22Rv1 (cell line): ENCODE data around the gene C2CD4D.

Source experiments
- H3K27ac ChIP-seq: fragments of 450-650 bp; 2 replicates; pipeline ENCODE4 v1.5.1; 2017
- ZFX ChIP-seq: fragments of 450-650 bp; IDR thresholded peaks from 2 replicates; pipeline ENCODE4 v1.6.1; 2017; ENCODE audit warnings: antibody characterized with exemption, borderline replicate concordance
- TF ChIP-seq, protein P1 (sequence below): fragments of 450-650 bp; IDR thresholded peaks from 2 replicates; pipeline ENCODE4 v1.5.1; 2017; ENCODE audit warnings: mild to moderate bottlenecking

C2CD4D gene

DNA sequence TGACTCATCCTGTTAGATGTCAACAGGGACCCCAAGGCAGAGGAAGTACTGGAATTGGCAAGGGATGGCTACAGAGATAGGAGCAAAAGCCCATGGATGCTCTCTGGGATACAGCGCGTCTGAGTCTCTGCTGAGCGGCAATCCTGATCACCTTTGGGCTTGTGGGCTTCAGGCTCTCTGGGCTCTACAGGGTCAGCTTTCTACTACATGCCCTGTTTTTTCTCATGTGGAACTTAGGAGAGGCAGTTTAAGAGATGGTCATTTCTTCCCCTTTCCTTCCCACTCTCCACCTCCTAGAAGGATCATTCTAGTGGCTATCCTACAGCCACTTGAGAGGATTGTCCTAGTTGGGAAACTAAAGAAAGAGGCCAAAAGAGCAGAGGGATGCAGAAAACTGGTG is 35.7 kb downstream of the C2CD4D start:
- TF ChIP-seq, protein P1, sequence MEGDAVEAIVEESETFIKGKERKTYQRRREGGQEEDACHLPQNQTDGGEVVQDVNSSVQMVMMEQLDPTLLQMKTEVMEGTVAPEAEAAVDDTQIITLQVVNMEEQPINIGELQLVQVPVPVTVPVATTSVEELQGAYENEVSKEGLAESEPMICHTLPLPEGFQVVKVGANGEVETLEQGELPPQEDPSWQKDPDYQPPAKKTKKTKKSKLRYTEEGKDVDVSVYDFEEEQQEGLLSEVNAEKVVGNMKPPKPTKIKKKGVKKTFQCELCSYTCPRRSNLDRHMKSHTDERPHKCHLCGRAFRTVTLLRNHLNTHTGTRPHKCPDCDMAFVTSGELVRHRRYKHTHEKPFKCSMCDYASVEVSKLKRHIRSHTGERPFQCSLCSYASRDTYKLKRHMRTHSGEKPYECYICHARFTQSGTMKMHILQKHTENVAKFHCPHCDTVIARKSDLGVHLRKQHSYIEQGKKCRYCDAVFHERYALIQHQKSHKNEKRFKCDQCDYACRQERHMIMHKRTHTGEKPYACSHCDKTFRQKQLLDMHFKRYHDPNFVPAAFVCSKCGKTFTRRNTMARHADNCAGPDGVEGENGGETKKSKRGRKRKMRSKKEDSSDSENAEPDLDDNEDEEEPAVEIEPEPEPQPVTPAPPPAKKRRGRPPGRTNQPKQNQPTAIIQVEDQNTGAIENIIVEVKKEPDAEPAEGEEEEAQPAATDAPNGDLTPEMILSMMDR: no peak
- TF ChIP-seq ZFX: no peak
- no peak overlapping the region for H3K27ac ChIP-seq

DNA sequence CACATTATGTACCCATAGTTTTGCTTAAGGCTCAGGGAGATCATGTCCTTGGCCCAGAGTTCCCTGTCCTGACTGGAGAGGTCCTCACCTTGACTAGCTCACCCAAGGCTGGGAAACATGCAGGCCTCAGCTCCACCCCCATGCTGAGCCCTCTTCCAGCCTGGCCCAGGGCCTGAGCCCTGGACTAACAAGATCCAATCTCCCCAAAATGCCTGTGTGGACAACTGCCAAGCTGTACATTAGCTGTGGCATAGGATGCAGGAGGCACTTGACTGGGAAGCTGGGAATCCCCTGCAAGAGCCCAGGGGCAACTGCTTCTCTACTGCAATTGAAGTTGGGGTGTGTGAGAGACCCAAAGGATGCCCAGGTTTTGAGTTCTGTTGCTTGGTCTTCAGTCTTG is 36.5 kb downstream of the C2CD4D start:
- H3K27ac ChIP-seq: no peak overlapping the region

DNA sequence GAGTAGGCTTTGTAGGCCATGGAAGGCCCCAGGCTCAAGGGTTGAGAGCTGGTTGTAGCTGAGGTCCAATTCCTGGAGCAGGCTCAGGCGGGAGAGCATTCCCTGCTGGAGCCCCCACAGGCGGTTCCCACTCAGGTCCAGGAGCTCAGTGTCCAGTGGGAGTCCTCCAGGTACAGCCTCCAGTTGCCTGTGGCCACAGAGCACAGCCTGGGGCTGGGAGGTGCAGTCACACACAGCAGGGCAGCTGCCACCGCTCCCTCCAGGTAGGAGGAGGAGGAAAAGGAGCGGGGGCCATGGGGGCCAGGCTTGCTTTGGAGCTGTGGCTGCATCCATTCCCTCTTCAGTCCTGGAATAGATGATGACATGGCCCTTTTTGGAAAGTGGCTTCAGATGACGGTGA is 37.2 kb downstream of the C2CD4D start:
- TF ChIP-seq ZFX: no peak
- no peak overlapping the region for H3K27ac ChIP-seq

More for the DNA sequence above, 36.5 kb downstream of the C2CD4D start:
- TF ChIP-seq, protein P1: no peak
- no peak for TF ChIP-seq ZFX

DNA sequence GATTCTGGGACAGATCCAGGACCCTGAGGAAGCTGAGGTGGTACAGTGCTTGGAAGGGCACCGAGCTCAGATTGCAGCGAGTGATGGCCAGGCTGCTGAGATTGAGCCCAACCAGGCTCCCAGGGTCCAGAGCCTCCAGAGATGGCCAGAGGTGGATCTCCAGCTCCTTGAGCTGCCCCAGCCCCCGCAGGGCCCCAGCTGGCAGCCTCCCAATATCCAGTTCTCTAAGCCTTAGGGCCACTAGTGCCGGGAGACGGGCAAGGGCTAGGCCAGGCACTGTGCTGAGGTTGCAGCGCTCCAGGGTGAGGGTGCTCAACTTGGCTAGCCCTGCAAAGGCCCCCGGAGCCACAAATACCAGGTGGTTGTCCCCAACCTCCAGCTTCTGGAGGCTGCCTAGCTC is 37.8 kb downstream of the C2CD4D start:
- TF ChIP-seq, protein P1: no peak
- TF ChIP-seq ZFX: no peak
- no peak overlapping the region for H3K27ac ChIP-seq

DNA sequence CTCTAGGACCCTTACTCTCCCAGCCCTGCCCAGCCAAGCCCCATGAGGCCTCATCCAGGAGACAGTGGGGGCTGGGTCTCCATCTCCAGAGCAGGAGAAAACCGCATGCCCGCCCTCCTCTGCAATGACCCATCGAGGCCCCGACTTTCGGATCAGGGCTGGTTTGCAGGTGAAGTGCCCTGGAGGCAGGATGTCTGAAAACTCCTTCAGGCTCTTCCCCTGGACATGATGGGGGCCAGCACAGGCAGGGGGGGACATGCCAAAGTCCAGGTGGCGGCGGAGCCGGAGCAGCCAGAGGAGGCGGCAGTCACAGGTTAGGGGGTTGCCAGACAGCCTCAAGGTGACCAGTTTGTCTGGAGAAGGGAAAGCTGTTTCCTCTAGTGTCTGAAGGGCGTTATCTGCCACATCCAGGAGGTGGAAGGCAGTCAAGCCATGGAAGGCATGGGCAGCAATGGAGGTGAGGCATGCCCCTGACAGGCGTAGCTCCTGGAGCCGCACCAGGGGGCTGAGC is 38.3 kb downstream of the C2CD4D start:
- TF ChIP-seq, protein P1: no peak
- no peak for TF ChIP-seq ZFX
- no peak overlapping the region for H3K27ac ChIP-seq

DNA sequence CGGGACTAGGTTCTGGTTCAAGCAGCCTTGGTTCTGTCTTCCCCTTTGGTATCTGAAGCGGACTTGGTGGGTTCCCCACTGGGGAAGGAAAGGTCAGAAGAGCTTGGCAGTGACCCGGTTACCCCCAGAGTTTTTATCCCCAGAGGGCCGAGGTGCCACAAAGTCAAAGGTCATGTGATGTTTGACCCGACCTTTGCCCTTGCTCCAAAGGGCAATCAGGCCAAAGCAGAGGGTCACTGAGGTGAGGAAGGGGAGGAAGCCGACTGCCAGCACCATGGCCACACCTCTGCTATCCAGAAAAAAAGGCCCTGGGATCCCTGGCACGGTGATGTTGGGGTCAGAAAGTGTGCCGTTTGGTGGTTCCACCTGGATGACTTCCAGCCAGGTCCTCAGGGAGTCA is 38.8 kb downstream of the C2CD4D start:
- no peak overlapping the region for H3K27ac ChIP-seq
- TF ChIP-seq, protein P1: no peak
- TF ChIP-seq ZFX: no peak

DNA sequence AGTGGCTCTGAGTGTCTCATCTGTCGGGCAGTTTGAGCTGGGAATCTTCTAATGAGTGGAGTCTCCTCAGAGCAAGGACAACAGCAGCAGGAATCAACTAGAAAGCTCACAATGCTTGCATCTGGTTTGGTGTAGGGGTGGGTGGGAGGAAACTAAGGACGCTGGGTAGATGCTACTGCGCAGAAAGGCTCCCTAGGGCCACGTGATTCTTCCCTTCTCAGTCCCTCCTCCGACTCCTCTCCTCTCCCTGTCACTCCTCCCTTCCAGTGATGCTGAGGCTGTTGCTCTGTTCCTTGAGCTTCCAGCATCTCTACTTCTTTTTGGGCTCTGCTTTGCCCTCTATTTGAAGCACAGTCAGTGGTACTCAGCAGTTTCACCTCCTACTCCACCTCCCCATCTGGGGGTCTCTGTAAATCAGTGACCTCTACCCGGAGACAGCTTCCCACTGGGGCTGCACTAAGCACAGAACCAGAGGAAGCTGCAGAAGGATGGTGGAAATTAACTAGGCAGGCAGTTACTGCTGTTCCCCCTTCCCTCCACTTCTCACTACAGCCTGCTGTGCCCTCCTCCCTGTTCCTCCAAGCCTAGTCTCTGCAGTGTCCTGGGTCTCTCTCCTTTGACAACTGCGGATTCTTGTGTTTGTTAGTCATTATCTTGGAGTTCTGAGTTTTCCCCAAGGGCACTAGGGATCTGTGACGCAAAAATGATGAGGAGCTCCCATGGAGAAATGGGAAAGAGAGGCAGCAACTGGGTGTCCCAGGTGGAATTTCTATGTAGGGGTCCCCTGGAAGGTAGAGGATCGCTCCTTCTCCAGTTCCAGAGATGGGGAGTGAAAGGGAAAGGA is 40.2 kb downstream of the C2CD4D start:
- H3K27ac ChIP-seq: no peak overlapping the region
- no peak for TF ChIP-seq ZFX
- TF ChIP-seq, protein P1: no peak

DNA sequence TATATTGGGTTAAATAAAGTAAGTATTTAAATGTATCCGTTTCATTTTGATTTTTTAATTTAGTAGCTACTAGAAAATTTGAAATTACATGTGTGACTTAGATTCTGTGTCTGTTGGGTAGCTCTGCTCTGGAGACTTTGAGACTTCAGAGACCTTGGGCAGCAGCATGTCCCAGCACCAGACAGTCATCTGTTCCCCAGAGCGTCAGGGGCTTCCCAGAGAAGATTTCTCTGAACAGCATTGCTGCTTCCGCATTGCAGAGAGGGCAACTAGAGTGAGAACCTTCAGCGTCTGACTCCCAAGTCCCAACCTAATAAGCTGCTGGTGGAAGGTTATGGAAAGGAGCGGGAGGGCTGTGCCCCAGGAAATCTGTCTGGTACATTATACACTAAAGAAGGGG is 41.0 kb downstream of the C2CD4D start:
- no peak overlapping the region for H3K27ac ChIP-seq
- TF ChIP-seq, protein P1: no peak
- no peak for TF ChIP-seq ZFX
